ENCODE measurements around the gene SRSF11.

GRCh38 chr1:70188522-70188921, 32.7 kb upstream of the SRSF11 start:
- TF ChIP-seq CTCF (conservative IDR thresholded peaks at IDR 0.05; ENCODE audit: low read length) (no peak), EZH2phosphoT487 (IDR thresholded peaks at IDR 0.05; ENCODE audit: borderline replicate concordance, low read depth, low read length) (no peak)
